CD4-positive, alpha-beta T cell treated with Interleukin-2 at 100 ng/mL for 4 hours (primary cell): ENCODE measurements around the gene WDR55.
"Not testable (repeated sequence)": the region's sequence is repeated elsewhere in the genome, so short reads cannot be mapped to it uniquely, and the experiment has no call there.

Experiments used
- DNase-seq: peaks from one replicate; pipeline ENCODE4 v3.0.0-alpha.2; 2020; ENCODE audit warnings: low spot score

Gene WDR55

DNA sequence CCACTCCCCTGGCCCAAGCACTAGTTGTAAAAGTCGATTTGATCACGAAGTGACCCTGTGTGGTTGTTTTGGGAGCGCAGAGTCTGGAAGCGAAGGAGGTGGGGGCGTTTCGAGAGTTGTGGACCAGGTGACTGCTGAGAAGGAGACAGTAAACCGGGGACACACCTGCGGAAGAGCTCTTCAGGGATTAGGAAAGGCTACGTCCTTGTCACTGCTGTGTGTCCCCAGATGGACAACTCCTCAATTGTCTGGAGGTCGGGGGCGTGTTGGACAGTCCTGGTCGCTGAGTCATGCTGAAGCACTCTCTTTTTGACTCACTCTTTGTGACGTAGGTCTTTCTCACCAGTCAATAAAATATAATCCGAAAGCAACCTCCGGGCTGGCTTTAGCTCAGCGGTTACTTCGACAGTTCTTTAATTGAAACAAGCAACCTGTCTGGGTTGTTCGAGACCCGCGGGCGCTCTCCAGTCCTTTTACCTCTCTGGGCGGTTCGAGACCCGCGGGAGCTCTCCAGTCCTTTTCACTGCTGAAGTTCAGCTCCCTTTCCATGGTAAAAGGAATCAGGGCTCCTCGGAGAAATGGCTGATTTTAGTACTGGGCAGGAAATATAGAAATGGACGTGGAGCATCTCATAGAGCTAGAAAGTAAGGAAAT, 46.3 kb downstream of the WDR55 start:
- DNase-seq = peak; percentile 98

DNA sequence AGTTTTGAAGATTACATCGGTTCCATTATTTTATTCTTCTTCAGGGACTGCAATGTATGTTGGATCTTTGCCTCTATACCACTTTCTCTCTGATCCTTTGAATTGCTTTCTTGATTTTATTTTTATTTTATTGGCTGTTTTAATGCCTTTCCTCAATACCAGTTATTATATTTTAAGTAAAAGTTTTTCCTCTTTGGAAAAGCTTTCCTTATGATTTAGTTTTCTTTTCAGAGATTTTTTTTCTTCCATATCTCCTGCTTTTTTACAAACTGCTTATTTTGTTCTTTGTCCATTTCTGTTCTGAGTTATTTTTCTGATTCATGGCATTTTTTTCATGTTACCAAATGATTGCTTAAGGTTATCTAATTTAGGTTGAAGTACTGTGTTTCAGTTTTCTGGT, 47.1 kb downstream of the WDR55 start:
- DNase-seq = no peak

DNA sequence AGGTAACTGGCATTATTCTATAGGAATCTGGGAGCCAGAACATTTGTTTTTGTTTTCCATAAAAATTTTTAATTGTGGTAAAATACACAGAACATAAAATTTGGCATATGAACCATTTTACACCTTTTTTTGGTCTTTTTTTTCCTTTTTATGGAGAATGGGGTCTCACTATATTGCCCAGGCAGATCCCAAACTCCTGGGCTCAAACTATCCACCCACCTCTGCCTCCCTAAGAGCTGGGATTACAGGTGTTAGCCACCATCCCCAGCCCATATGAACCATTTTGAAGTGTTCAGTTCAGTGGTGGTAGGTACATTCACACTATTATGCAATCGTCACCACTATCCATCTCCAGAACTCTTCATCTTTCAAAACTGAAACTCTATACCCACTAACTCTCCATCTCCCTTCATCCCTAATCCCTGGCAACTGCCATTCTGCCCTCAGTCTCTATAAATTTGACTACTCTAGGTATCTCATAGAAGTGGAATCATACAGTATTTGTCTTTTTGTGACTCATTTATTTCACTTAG, 48.9 kb downstream of the WDR55 start:
- no peak for DNase-seq

DNA sequence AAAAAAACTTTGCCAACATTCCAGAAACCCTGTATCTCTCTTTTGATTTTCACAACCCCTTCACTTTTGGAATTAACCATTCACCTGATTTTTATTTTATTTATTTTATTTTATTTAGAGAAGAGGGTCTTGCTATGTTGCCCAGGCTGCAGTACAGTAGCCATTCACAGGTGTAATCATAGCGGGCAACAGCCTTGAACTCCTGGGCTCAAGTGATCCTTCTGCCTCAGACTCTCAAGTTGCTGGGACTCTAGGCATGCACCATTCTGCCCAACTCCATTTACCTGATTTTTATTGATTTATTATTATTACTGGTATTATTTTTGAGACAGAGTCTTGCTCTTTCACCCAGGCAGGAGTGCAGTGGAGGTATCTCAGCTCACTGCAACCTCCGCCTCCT, 51.5 kb downstream of the WDR55 start:
- DNase-seq = not testable (repeated sequence)

DNA sequence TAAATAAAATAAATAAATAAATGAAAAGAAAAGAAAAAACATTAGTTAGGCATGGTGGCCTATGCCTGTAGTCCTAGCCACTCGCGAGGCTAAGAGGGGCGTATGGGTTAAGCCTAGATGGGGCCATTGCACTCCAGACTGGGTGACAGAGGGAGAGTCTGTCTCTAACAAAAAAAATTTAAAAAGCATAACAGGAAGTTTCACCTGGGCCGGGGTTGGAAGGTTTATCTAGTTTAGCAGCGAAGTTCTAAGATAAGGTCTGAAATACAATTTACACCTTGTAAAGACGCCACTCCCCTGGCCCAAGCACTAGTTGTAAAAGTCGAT, 53.5 kb downstream of the WDR55 start:
- DNase-seq = no peak

DNA sequence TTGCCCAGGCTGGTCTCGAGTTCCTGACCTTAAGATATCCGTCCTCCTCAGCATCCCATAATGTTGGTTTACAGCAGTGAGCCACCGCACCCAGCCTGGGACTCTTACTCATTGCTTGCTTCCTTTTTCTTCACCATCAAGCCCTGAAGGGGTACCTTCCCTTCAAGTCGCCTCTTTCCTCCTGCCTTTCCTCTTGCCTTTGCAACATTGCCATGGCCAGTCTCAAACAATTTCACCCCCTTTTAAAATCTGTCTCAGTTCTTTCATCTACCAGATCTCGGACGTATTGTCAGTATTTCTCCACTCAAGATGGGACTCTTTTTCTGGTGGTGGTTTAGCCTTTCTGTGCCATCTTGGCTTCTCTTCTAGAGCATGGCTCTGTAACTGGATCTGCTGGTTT, 56.0 kb downstream of the WDR55 start:
- DNase-seq = not testable (repeated sequence)

DNA sequence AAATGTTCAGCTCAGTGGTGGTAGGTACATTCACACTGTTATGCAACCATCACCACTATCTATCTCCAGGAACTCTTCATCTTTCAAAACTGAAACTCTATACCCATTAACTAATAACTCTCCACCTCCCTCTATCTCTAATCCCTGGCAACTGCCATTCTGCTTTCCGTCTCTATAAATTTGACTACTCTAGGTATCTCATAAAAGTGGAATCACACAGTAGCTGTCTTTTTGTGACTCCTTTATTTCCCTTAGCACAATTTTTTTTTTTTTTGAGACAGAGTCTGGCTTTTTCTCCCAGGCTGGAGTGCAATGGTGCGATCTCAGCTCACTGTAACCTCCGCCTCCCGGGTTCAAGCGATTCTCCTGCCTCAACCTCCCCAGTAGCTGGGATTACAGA, 56.7 kb downstream of the WDR55 start:
- DNase-seq = not testable (repeated sequence)
